Right lobe of liver (tissue), 4 donors: ENCODE results near the gene FAM124B.

Source experiments
- CTCF ChIP-seq, 4 donors: fragments of 200-600 bp in 3 of 4; fragments of 450-650 bp in 1 of 4; IDR thresholded peaks; one replicate each; pipeline versions ENCODE4 v1.5.1 to v1.8.0; 2016 to 2022; ENCODE audit warnings: antibody characterized with exemption in 4 of 4, mild to moderate bottlenecking in 2 of 4
- POLR2A ChIP-seq: fragments of 450-650 bp; IDR thresholded peaks from one replicate; pipeline ENCODE4 v1.6.1; 2017; ENCODE audit warnings: antibody characterized with exemption, mild to moderate bottlenecking
- donor health status: DM: no; HTN: no; CAD: no.
- donor health status: DM: no; HTN: no; CAD: no.
- donor health status: DM: no; HTN: yes; CAD: no.

GRCh38 chr2:224366267-224366844 lies 35.6 kb downstream of the FAM124B start:
- no peak for TF ChIP-seq CTCF (IDR thresholded peaks at IDR 0.05)
- no peak for TF ChIP-seq POLR2A
